Measurements from ENCODE around the gene NPC1. TPM values are rescaled to one million over a fixed set of nuclear protein-coding genes. Genes with fewer than 3 reads are reported as not detected.

NPC1 gene
- total RNA-seq, 6 experiments from 2014 or later = 25.4 to 46.2 (median 34.3) TPM

GRCh38 chr18:23532848-23533247 lies 53.5 kb downstream of the NPC1 start:
- H3K4me1 Mint-ChIP-seq (ENCODE audit: low read depth) = peaks cover 28% of the 10 kb centered on the region
- no peak for DNase-seq
- no peak overlapping the region for H3K4me3 Mint-ChIP-seq
- H3K27ac Mint-ChIP-seq = no peak overlapping the region
- H3K36me3 Mint-ChIP-seq (ENCODE audit: low read depth) = peaks cover 71% of the 10 kb centered on the region
- H3K9me3 Mint-ChIP-seq = no peaks in the 10 kb centered on the region
- no peak for TF ChIP-seq CTCF (IDR thresholded peaks at IDR 0.05)
- no peaks in the 10 kb centered on the region; the same call in 1 of the 2 replicates for H3K27me3 Mint-ChIP-seq (ENCODE audit: insufficient read depth)

- Mint-ChIP-seq H3K9me3 (no peaks in the 10 kb centered on the region), H3K27ac (no peak overlapping the region), H3K4me3 (no peak overlapping the region), H3K36me3 (ENCODE audit: low read depth) (peaks cover 75% of the 10 kb centered on the region), H3K27me3 (ENCODE audit: insufficient read depth) (no peaks in the 10 kb centered on the region; the same call in 1 of the 2 replicates), H3K4me1 (ENCODE audit: low read depth) (peaks cover 30% of the 10 kb centered on the region)
- DNase-seq = no peak
- no peak for TF ChIP-seq CTCF (IDR thresholded peaks at IDR 0.05)
These were observed 54.4 kb downstream of the NPC1 start for GRCh38 chr18:23531912-23532311.

- DNase-seq = no peak
- no peak overlapping the region for H3K4me3 Mint-ChIP-seq
- no peaks in the 10 kb centered on the region; the same call in 1 of the 2 replicates for H3K27me3 Mint-ChIP-seq (ENCODE audit: insufficient read depth)
- H3K36me3 Mint-ChIP-seq (ENCODE audit: low read depth) = peaks cover 76% of the 10 kb centered on the region
- H3K9me3 Mint-ChIP-seq = no peaks in the 10 kb centered on the region
- no peak for TF ChIP-seq CTCF (IDR thresholded peaks at IDR 0.05)
- H3K4me1 Mint-ChIP-seq (ENCODE audit: low read depth) = peaks cover 36% of the 10 kb centered on the region
- peak overlapping the region; percentile 73 for H3K27ac Mint-ChIP-seq
These were observed 56.1 kb downstream of the NPC1 start for GRCh38 chr18:23530195-23530594.

GRCh38 chr18:23529604-23530003 lies 56.7 kb downstream of the NPC1 start:
- Mint-ChIP-seq H3K27ac (peak overlapping the region; percentile 73), H3K27me3 (ENCODE audit: insufficient read depth) (no peaks in the 10 kb centered on the region; the same call in 1 of the 2 replicates), H3K4me1 (ENCODE audit: low read depth) (peaks cover 36% of the 10 kb centered on the region), H3K4me3 (peak overlapping the region; percentile 18), H3K9me3 (no peaks in the 10 kb centered on the region), H3K36me3 (ENCODE audit: low read depth) (peaks cover 71% of the 10 kb centered on the region)
- no peak for TF ChIP-seq CTCF (IDR thresholded peaks at IDR 0.05)
- DNase-seq = peak; percentile 54

GRCh38 chr18:23528580-23529472 lies 57.5 kb downstream of the NPC1 start:
- TF ChIP-seq CTCF (IDR thresholded peaks at IDR 0.05) = peak; percentile 40
- no peak for DNase-seq
- Mint-ChIP-seq H3K27ac (peak overlapping the region; percentile 73), H3K36me3 (ENCODE audit: low read depth) (peaks cover 70% of the 10 kb centered on the region), H3K27me3 (ENCODE audit: insufficient read depth) (no peaks in the 10 kb centered on the region; the same call in 1 of the 2 replicates), H3K4me3 (peak overlapping the region; percentile 18), H3K4me1 (ENCODE audit: low read depth) (peaks cover 40% of the 10 kb centered on the region), H3K9me3 (no peaks in the 10 kb centered on the region)

Measured in HFFc6 (cell line).